SK-N-SH treated with all-trans-retinoic acid at 6 μM for 48 hours (cell line): Measurements from ENCODE around the gene CYP4F22.
"Not testable (repeated sequence)": the region's sequence is repeated elsewhere in the genome, so short reads cannot be mapped to it uniquely, and the experiment has no call there.

Experiments used
- OSR1 ChIP-seq: fragments of 250-450 bp; sonication (Bioruptor Pico); IDR thresholded peaks from 2 replicates; pipeline ENCODE4 v1.8.0; 2022; ENCODE audit warnings: moderate library complexity, mild to moderate bottlenecking, inconsistent platforms
- RARB ChIP-seq: fragments of 250-450 bp; sonication (Bioruptor Pico); IDR thresholded peaks from 2 replicates; pipeline ENCODE4 v1.8.0; 2021; ENCODE audit warnings: mild to moderate bottlenecking, moderate library complexity
- ZFP3 ChIP-seq: fragments of 250-450 bp; sonication (Bioruptor Pico); IDR thresholded peaks from 2 replicates; pipeline ENCODE4 v1.5.0; 2020; ENCODE audit warnings: mild to moderate bottlenecking, moderate library complexity
- TF ChIP-seq, protein P1 (sequence below): fragments of 250-450 bp; sonication (Bioruptor Pico); IDR thresholded peaks from 2 replicates; pipeline ENCODE4 v1.5.0; 2020; ENCODE audit warnings: mild to moderate bottlenecking, moderate library complexity

- TF ChIP-seq RARB, OSR1, ZFP3 (CRISPR knock-in tag): not testable (repeated sequence)
- TF ChIP-seq, protein P1, sequence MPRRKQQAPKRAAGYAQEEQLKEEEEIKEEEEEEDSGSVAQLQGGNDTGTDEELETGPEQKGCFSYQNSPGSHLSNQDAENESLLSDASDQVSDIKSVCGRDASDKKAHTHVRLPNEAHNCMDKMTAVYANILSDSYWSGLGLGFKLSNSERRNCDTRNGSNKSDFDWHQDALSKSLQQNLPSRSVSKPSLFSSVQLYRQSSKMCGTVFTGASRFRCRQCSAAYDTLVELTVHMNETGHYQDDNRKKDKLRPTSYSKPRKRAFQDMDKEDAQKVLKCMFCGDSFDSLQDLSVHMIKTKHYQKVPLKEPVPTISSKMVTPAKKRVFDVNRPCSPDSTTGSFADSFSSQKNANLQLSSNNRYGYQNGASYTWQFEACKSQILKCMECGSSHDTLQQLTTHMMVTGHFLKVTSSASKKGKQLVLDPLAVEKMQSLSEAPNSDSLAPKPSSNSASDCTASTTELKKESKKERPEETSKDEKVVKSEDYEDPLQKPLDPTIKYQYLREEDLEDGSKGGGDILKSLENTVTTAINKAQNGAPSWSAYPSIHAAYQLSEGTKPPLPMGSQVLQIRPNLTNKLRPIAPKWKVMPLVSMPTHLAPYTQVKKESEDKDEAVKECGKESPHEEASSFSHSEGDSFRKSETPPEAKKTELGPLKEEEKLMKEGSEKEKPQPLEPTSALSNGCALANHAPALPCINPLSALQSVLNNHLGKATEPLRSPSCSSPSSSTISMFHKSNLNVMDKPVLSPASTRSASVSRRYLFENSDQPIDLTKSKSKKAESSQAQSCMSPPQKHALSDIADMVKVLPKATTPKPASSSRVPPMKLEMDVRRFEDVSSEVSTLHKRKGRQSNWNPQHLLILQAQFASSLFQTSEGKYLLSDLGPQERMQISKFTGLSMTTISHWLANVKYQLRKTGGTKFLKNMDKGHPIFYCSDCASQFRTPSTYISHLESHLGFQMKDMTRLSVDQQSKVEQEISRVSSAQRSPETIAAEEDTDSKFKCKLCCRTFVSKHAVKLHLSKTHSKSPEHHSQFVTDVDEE (CRISPR knock-in tag) = not testable (repeated sequence)
Measured at GRCh38 chr19:15480996-15481395, 27.3 kb upstream of the CYP4F22 start.
